Heart left ventricle (tissue), 16 donors: ENCODE measurements around the gene IRF5. TPM values are rescaled to one million over a fixed set of nuclear protein-coding genes. Genes with fewer than 3 reads are reported as not detected.

Experiments
- ATAC-seq, 4 donors: fragments of 200-7000 bp; cut with Tn5 transposase; one replicate each; pipeline ENCODE4 v1.9.1; 2020 to 2022; ENCODE audit warnings: moderate library complexity in 4 of 4, mild to moderate bottlenecking in 3 of 4, moderate number of reproducible peaks in 1 of 4
- DNase-seq, 5 donors: peaks; one replicate each; pipeline ENCODE4 v3.0.0-alpha.2; 2020
- H3K27ac ChIP-seq, 12 donors: fragments of 200-600 bp; sonication (generic) in 4 of 12; one replicate each; pipeline versions ENCODE4 v1.5.0 to v1.8.0; 2016 to 2022; ENCODE audit warnings: mild to moderate bottlenecking in 2 of 12
- H3K27me3 ChIP-seq, 9 donors: fragments of 200-600 bp; sonication (generic) in 2 of 9; one replicate each; pipeline versions ENCODE4 v1.5.1 to v1.8.0; 2016 to 2022; ENCODE audit warnings: mild to moderate bottlenecking in 3 of 9
- H3K36me3 ChIP-seq, 9 donors: fragments of 200-600 bp; sonication (generic) in 2 of 9; one replicate each; pipeline versions ENCODE4 v1.5.0 to v1.8.0; 2018 to 2022; ENCODE audit warnings: mild to moderate bottlenecking in 2 of 9
- H3K4me1 ChIP-seq, 12 donors: fragments of 200-600 bp; sonication (generic) in 4 of 12; one replicate each; pipeline versions ENCODE4 v1.5.0 to v1.8.0; 2016 to 2022; ENCODE audit warnings: mild to moderate bottlenecking in 3 of 12
- H3K4me3 ChIP-seq, 12 donors: fragments of 200-600 bp; sonication (generic) in 4 of 12; one replicate each; pipeline versions ENCODE4 v1.5.0 to v1.8.0; 2017 to 2022; ENCODE audit warnings: mild to moderate bottlenecking in 9 of 12, moderate library complexity in 4 of 12
- H3K9me3 ChIP-seq, 12 donors: fragments of 200-600 bp; sonication (generic) in 4 of 12; one replicate each; pipeline versions ENCODE4 v1.5.0 to v1.8.0; 2016 to 2022; ENCODE audit warnings: mild to moderate bottlenecking in 1 of 12
- POLR2A ChIP-seq, 2 donors: fragments of 450-650 bp; IDR thresholded peaks; one replicate each; pipeline ENCODE4 v1.6.1; 2017; ENCODE audit warnings: antibody characterized with exemption in 2 of 2, mild to moderate bottlenecking in 2 of 2, moderate library complexity in 2 of 2
- WGBS, 4 donors: extraction: QIAGEN DNeasy Blood & Tissue Kit in 2 of 4; methylation state at CpG; one replicate each; pipeline versions ENCODE4 v1.1.5 to v1.1.7; 2013 to 2018; 5-methylcytosine and 5-hydroxymethylcytosine counted together
- intact Hi-C, 10 donors: fragments of 100-400 bp; cut with DNase I; formaldehyde crosslinking; loops; one replicate each; pipeline versions ENCODE4 v1.11.1 to v1.14.2; 2022
- polyA plus RNA-seq, 2 donors: library from polyadenylated mRNA; stranded (reverse); fragments of 200-250 nt; gene quantifications; one replicate each; pipeline ENCODE4 v1.2.3, GENCODE V29; 2013
- total RNA-seq, 9 donors: library from RNA; depleted of rRNA in 2 of 9; stranded (reverse); fragments of >200 nt in 2 of 9; fragmentation: NEBNext Ultra II Directional in 3 of 9; extraction: Animal tissue kit (Norgen Biotek cat#: 25700) in 3 of 9; gene quantifications; one replicate each; pipeline versions ENCODE4 v1.1.0 to v1.2.4, GENCODE V29; 2016 to 2023
- TF ChIP-seq, protein P1 (sequence below), 12 donors: fragments of 200-600 bp; sonication (generic) in 4 of 12; IDR thresholded peaks; one replicate each; pipeline versions ENCODE4 v1.5.0 to v1.8.0; 2018 to 2022; ENCODE audit warnings: antibody characterized with exemption in 12 of 12, mild to moderate bottlenecking in 5 of 12
- donor health status: ischemic (EF 13 %, LVEDD 7.1; RV severe dilation, severe dysfunction).
- donor health status: healthy with polysubstance abuse.
- donor health status: DM: no; HTN: yes; CAD: no.
- donor health status: DM: no; HTN: no; CAD: no.
- donor health status: ischemic (EF 25% LVEDD 6.9; RV normal size, moderate dysfunction).
- donor health status: ischemic (EF 25% LVEDD 5.7; RV mildly dilated, moderate dysfunction).
- donor health status: healthy.
- donor health status: DM: yes; HTN: yes; CAD: no.
- donor health status: ischemic (EF 35%, LVEDD 5.7; RV mildly dilated, moderate dysfunction).
- donor health status: nonischemic (EF 11% LVEDD 7.7; RV severe dilation, severe dysfunction).
- donor health status: DM: yes; HTN: yes; CAD: no.
- donor health status: PGD.
- donor health status: ischemic (EF 29% LVEDD 5.4; RV normal size, mild dysfunction).
- donor health status: nonischemic (EF 23%, LVEDD 6.1; RV moderate dilation, normal function).

The IRF5 gene
- total and polyA plus RNA-seq, 11 donors: 1.2 to 15.4 (median 1.8) TPM

GRCh38 chr7:128947854-128948253, 10.1 kb downstream of the IRF5 start:
- H3K27me3 ChIP-seq: peaks cover 0 to 4% (median 0%) of the 10 kb centered on the region in 9 donors
- TF ChIP-seq, protein P1, sequence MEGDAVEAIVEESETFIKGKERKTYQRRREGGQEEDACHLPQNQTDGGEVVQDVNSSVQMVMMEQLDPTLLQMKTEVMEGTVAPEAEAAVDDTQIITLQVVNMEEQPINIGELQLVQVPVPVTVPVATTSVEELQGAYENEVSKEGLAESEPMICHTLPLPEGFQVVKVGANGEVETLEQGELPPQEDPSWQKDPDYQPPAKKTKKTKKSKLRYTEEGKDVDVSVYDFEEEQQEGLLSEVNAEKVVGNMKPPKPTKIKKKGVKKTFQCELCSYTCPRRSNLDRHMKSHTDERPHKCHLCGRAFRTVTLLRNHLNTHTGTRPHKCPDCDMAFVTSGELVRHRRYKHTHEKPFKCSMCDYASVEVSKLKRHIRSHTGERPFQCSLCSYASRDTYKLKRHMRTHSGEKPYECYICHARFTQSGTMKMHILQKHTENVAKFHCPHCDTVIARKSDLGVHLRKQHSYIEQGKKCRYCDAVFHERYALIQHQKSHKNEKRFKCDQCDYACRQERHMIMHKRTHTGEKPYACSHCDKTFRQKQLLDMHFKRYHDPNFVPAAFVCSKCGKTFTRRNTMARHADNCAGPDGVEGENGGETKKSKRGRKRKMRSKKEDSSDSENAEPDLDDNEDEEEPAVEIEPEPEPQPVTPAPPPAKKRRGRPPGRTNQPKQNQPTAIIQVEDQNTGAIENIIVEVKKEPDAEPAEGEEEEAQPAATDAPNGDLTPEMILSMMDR (IDR thresholded peaks at IDR 0.05): no peak
- no peak for TF ChIP-seq POLR2A (IDR thresholded peaks at IDR 0.05)
- intact Hi-C loops: no loop called here
- no peak overlapping the region for H3K4me3 ChIP-seq
- no peak for DNase-seq
- H3K4me1 ChIP-seq: peaks cover 0 to 19% (median 0%) of the 10 kb centered on the region in 12 donors
- no peaks in the 10 kb centered on the region for H3K9me3 ChIP-seq
- H3K36me3 ChIP-seq: peaks cover 0 to 56% (median 10%) of the 10 kb centered on the region in 9 donors
- no peak overlapping the region for H3K27ac ChIP-seq
- ATAC-seq: no peak
- WGBS, 4 donors: 85 to 92% (median 91%) methylated on average over 7 to 9 of the region's 9 CpGs

- DNase-seq (no peak), ATAC-seq (peak in 3 of 4 donors; percentile 11 to 33 (median 21))
- intact Hi-C loops: no loop called here
- H3K27me3 ChIP-seq: peaks cover 0 to 4% (median 0%) of the 10 kb centered on the region in 9 donors
- no peak overlapping the region for H3K27ac ChIP-seq
- H3K4me1 ChIP-seq: peaks cover 0 to 16% (median 0%) of the 10 kb centered on the region in 12 donors
- H3K36me3 ChIP-seq: peaks cover 0 to 62% (median 16%) of the 10 kb centered on the region in 9 donors
- no peaks in the 10 kb centered on the region for H3K9me3 ChIP-seq
- no peak for TF ChIP-seq POLR2A (IDR thresholded peaks at IDR 0.05)
- TF ChIP-seq, protein P1 (IDR thresholded peaks at IDR 0.05): no peak
- 84 to 87% (median 86%) methylated on average over 6 to 12 of the region's 12 CpGs for WGBS, 4 donors
- no peak overlapping the region for H3K4me3 ChIP-seq
These were observed 10.7 kb downstream of the IRF5 start for GRCh38 chr7:128948312-128948973.

- H3K4me1 ChIP-seq: peaks cover 0 to 16% (median 0%) of the 10 kb centered on the region in 12 donors
- 90 to 96% (median 95%) methylated on average over 2 to 4 of the region's 4 CpGs for WGBS, 4 donors
These were observed 11.4 kb downstream of the IRF5 start for GRCh38 chr7:128948976-128949760.

More at GRCh38 chr7:128948976-128949760, 11.4 kb downstream of the IRF5 start:
- H3K27me3 ChIP-seq: peaks cover 0 to 4% (median 0%) of the 10 kb centered on the region in 9 donors
- H3K36me3 ChIP-seq: peaks cover 0 to 69% (median 23%) of the 10 kb centered on the region in 9 donors
- peak in 2 of 4 donors; percentile 6 to 22 for ATAC-seq
- H3K4me3 ChIP-seq: no peak overlapping the region
- DNase-seq: no peak
- H3K9me3 ChIP-seq: no peaks in the 10 kb centered on the region
- intact Hi-C loops: no loop called here
- no peak overlapping the region for H3K27ac ChIP-seq
- no peak for TF ChIP-seq POLR2A (IDR thresholded peaks at IDR 0.05)
- TF ChIP-seq, protein P1 (IDR thresholded peaks at IDR 0.05): no peak
